GM12891 (cell line): ENCODE measurements around the gene ATG12.

ENCODE experiments used
- PAX5 ChIP-seq: IDR thresholded peaks from 2 replicates; pipeline ENCODE4 v1.6.1; 2011; ENCODE audit warnings: low read length, moderate library complexity, mild to moderate bottlenecking; ENCODE audit not compliant: insufficient read depth, severe bottlenecking
- POLR2A ChIP-seq: IDR thresholded peaks from 2 replicates; pipeline ENCODE4 v1.6.1; 2011; ENCODE audit warnings: low read depth, low read length, control low read depth
- POLR2AphosphoS5 ChIP-seq: IDR thresholded peaks from 2 replicates; pipeline ENCODE4 v1.6.1; 2011; ENCODE audit warnings: low read depth, low read length, control low read depth
- POU2F2 ChIP-seq: IDR thresholded peaks from 2 replicates; pipeline ENCODE4 v1.6.1; 2011; ENCODE audit warnings: low read depth, mild to moderate bottlenecking, control low read depth, low read length, moderate library complexity
- SPI1 ChIP-seq: IDR thresholded peaks from 2 replicates; pipeline ENCODE4 v1.6.1; 2011; ENCODE audit warnings: low read depth, low read length, control low read depth
- TAF1 ChIP-seq: IDR thresholded peaks from 2 replicates; pipeline ENCODE4 v1.6.1; 2011; ENCODE audit warnings: low read depth, low read length, control low read depth

DNA sequence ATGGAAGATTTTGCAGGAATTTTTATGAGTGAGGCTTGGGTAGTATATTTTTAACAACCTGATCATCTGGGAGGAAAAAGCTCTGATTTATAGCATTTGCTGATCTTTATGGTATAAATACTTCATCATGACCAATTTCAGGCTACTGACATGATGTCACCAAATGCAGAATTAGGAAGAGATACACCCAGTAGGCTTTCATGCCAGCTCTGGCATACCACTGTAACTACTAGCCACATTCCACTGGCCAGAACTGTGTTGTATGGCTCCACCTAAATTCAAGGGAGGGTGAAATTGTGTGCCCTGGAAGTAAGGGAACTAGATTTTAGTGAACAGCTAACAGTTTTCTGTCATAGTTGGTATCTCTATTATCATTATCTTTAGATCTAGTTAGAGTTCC is 18.0 kb upstream of the ATG12 start:
- no peak for TF ChIP-seq POLR2AphosphoS5
- no peak for TF ChIP-seq POLR2A
- no peak for TF ChIP-seq SPI1
- no peak for TF ChIP-seq TAF1
- no peak for TF ChIP-seq POU2F2
- no peak for TF ChIP-seq PAX5
